Measurements from ENCODE around the gene PHF20. TPM values are rescaled to one million over a fixed set of nuclear protein-coding genes. Genes with fewer than 3 reads are reported as not detected.
"Not testable (repeated sequence)": the region's sequence is repeated elsewhere in the genome, so short reads cannot be mapped to it uniquely, and the experiment has no call there.

The PHF20 gene
- total and polyA plus RNA-seq, 2 of the 13 experiments (the other 11 are each of a cell fraction or from before 2014, with no cell fraction given) = 22.8 to 34.1 TPM

GRCh38 chr20:35994994-35995453 lies 223.2 kb downstream of the PHF20 start (continued):
- TF ChIP-seq FOXA3 (CRISPR knock-in tag; IDR thresholded peaks at IDR 0.05) (0 out of 2 replicates have a peak, but pooled peaks have one; percentile 18), KDM4B (CRISPR knock-in tag; IDR thresholded peaks at IDR 0.05) (peak; percentile 63; the same call in 1 of the 2 replicates)

GRCh38 chr20:35996492-35996891 lies 224.7 kb downstream of the PHF20 start:
- intact Hi-C loops (cut with micrococcal nuclease; ENCODE audit: unreplicated experiment) = loop anchor here (10.0 kb wide), 1 partner anchor 438 kb away; no protein-coding TSS in a partner anchor
- not testable (repeated sequence) for ATAC-seq

More at GRCh38 chr20:35996492-35996891, 224.7 kb downstream of the PHF20 start:
- H3K4me1 ChIP-seq (ENCODE audit: insufficient read depth, low read length); H3K36me3 ChIP-seq (replicated peaks in 1 of 2; ENCODE audit: control insufficient read depth in 1 of 2, insufficient read depth in 2 of 2, low read length in 2 of 2); H3K9me3 ChIP-seq (ENCODE audit: low read length); POLR2A ChIA-PET; FAIRE-seq; H3K4me3 ChIP-seq (replicated peaks in 1 of 3; ENCODE audit: insufficient read depth in 1 of 3, low read depth in 2 of 3, low read length in 3 of 3); H3K27ac ChIP-seq (ENCODE audit: extremely low read length, insufficient read depth, low read length); BruUV-seq (replicated peaks); H3K9ac ChIP-seq (ENCODE audit: insufficient read depth, low read depth, low read length); DNase-seq (ENCODE audit: low spot score); H3K27me3 ChIP-seq (ENCODE audit: control insufficient read depth in 1 of 2, insufficient read depth in 2 of 2, low read length in 2 of 2); H3K79me2 ChIP-seq (ENCODE audit: insufficient read depth, low read length); H4K20me1 ChIP-seq (ENCODE audit: insufficient read depth, low read length); H2AFZ ChIP-seq (ENCODE audit: low read length); H3K4me2 ChIP-seq (ENCODE audit: low read depth, low read length): not testable (repeated sequence)
- CTCF ChIA-PET (ENCODE audit: low intra/inter-chr PET ratio, low total read pairs) = interaction anchor here (7.4 kb wide), 1 partner anchor 141 kb away, joined by 259 read pairs; no protein-coding TSS in a partner anchor
- in situ Hi-C loops (cut with HindIII; ENCODE audit: extremely low pct_ligation_motif_present, low pct_unique_long_range_greater_than_20kb) = loop anchor here (5.0 kb wide), 1 partner anchor 141 kb away; no protein-coding TSS in a partner anchor
- 18% methylated on average over 8 of the region's 8 CpGs for WGBS (ENCODE audit: low lambda C conversion rate)

Small RNA genes lying within 50 kb of the gene (small RNA-seq; reads per million reads assigned to genes)
- 0 reads per million in 3 experiments for gene COX7BP2 (ENCODE audit: insufficient read depth in 2 of 3, insufficient read length in 3 of 3, low read depth in 2 of 3, low replicate concordance in 1 of 3)
- 0 reads per million in 3 experiments for gene HIGD1AP16 (ENCODE audit: insufficient read depth in 2 of 3, insufficient read length in 3 of 3, low read depth in 2 of 3, low replicate concordance in 1 of 3)
- gene RF00019 (ENCODE audit: insufficient read depth in 2 of 3, insufficient read length in 3 of 3, low read depth in 2 of 3, low replicate concordance in 1 of 3) = 0 reads per million in 3 experiments
- 0 reads per million in 3 experiments for gene RF00026 (ENCODE audit: insufficient read depth in 2 of 3, insufficient read length in 3 of 3, low read depth in 2 of 3, low replicate concordance in 1 of 3)
- 0 reads per million in 3 experiments for gene RNU4-40P (ENCODE audit: insufficient read depth in 2 of 3, insufficient read length in 3 of 3, low read depth in 2 of 3, low replicate concordance in 1 of 3)
- gene RNU6-937P (ENCODE audit: insufficient read depth in 2 of 3, insufficient read length in 3 of 3, low read depth in 2 of 3, low replicate concordance in 1 of 3) = 0 reads per million in 3 experiments

Other genes with a start within 250 kb of the PHF20 start
- not detected in 2 replicates for gene C20orf173, start 242.4 kb upstream of the PHF20 start, total RNA-seq (2016; rRNA removed; fragmentation: Illumina TruSeq; extraction: Trizol)
- gene C20orf173, start 242.4 kb upstream of the PHF20 start, polyA plus RNA-seq (2011; rRNA removed) = not detected in 2 replicates
- 224 and 407 TPM in 2 replicates for gene ERGIC3, start 229.9 kb upstream of the PHF20 start, total RNA-seq (2016; rRNA removed; fragmentation: Illumina TruSeq; extraction: Trizol)
- 610 and 670 TPM in 2 replicates for gene ERGIC3, start 229.9 kb upstream of the PHF20 start, polyA plus RNA-seq (2011; rRNA removed)
- 2.5 and 5.8 TPM in 2 replicates for gene SPAG4, start 156.2 kb upstream of the PHF20 start, total RNA-seq (2016; rRNA removed; fragmentation: Illumina TruSeq; extraction: Trizol)
- 137 and 149 TPM in 2 replicates for gene SPAG4, start 156.2 kb upstream of the PHF20 start, polyA plus RNA-seq (2011; rRNA removed)
- gene CPNE1, start 107.1 kb upstream of the PHF20 start, total RNA-seq (2016; rRNA removed; fragmentation: Illumina TruSeq; extraction: Trizol) = 431 and 439 TPM in 2 replicates
- gene CPNE1, start 107.1 kb upstream of the PHF20 start, polyA plus RNA-seq (2011; rRNA removed) = 369 and 408 TPM in 2 replicates
- gene RBM12, start 107.1 kb upstream of the PHF20 start, total RNA-seq (2016; rRNA removed; fragmentation: Illumina TruSeq; extraction: Trizol) = 104 and 111 TPM in 2 replicates
- gene RBM12, start 107.1 kb upstream of the PHF20 start, polyA plus RNA-seq (2011; rRNA removed) = 84.9 and 97.9 TPM in 2 replicates
- 88.1 and 94.4 TPM in 2 replicates for gene NFS1, start 72.7 kb upstream of the PHF20 start, total RNA-seq (2016; rRNA removed; fragmentation: Illumina TruSeq; extraction: Trizol)
- 61.8 and 65.9 TPM in 2 replicates for gene NFS1, start 72.7 kb upstream of the PHF20 start, polyA plus RNA-seq (2011; rRNA removed)
- 636 and 726 TPM in 2 replicates for gene ROMO1, start 72.6 kb upstream of the PHF20 start, total RNA-seq (2016; rRNA removed; fragmentation: Illumina TruSeq; extraction: Trizol)
- 688 and 755 TPM in 2 replicates for gene ROMO1, start 72.6 kb upstream of the PHF20 start, polyA plus RNA-seq (2011; rRNA removed)
- gene RBM39, start 29.8 kb upstream of the PHF20 start, total RNA-seq (2016; rRNA removed; fragmentation: Illumina TruSeq; extraction: Trizol) = 431 and 788 TPM in 2 replicates
- gene RBM39, start 29.8 kb upstream of the PHF20 start, polyA plus RNA-seq (2011; rRNA removed) = 859 and 920 TPM in 2 replicates
- 86.3 and 109 TPM in 2 replicates for gene SCAND1, start 182.5 kb downstream of the PHF20 start, total RNA-seq (2016; rRNA removed; fragmentation: Illumina TruSeq; extraction: Trizol)
- 19.3 and 25.5 TPM in 2 replicates for gene SCAND1, start 182.5 kb downstream of the PHF20 start, polyA plus RNA-seq (2011; rRNA removed)
- gene CNBD2, start 196.6 kb downstream of the PHF20 start, total RNA-seq (2016; rRNA removed; fragmentation: Illumina TruSeq; extraction: Trizol) = 12.4 and 13.8 TPM in 2 replicates
- gene CNBD2, start 196.6 kb downstream of the PHF20 start, polyA plus RNA-seq (2011; rRNA removed) = 22.8 and 23.4 TPM in 2 replicates